Middle frontal gyrus (tissue), 1 donor: ENCODE results near the gene PLSCR1.
"Not testable (repeated sequence)": the region's sequence is repeated elsewhere in the genome, so short reads cannot be mapped to it uniquely, and the experiment has no call there.

ENCODE experiments used
- DNase-seq: peaks from one replicate; pipeline ENCODE4 v3.0.0-alpha.2; 2015; ENCODE audit warnings: low spot score; ENCODE audit errors: extremely low spot score

The PLSCR1 gene

GRCh38 chr3:146550743-146551510 is 6.5 kb upstream of the PLSCR1 start:
- no peak for DNase-seq

DNA sequence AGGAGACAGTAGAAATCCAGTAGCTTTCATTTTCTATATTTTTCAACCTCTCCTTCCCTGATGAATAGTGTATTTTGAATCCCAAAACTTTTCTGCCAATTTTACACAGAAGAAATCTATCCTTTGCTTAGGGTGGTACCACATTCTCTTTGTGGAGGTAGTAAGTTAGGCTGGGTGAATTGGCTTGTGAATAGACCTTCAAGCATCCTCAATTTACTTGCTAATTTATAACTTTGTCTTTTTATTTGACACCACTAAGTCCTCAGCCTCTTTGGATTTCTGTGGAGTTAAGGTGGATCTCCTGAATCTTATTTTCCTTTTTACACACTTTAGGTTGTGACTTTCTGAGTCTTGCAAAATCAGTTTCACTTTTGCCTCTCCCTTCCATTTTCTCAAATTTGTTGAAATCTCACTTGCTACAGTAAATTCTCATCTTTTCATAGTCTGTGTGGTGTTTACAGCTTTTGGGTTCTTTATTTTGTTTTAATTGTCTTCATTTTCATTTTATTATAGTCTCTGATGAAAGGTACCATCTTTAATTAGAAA is 5.7 kb upstream of the PLSCR1 start:
- DNase-seq: no peak

DNA sequence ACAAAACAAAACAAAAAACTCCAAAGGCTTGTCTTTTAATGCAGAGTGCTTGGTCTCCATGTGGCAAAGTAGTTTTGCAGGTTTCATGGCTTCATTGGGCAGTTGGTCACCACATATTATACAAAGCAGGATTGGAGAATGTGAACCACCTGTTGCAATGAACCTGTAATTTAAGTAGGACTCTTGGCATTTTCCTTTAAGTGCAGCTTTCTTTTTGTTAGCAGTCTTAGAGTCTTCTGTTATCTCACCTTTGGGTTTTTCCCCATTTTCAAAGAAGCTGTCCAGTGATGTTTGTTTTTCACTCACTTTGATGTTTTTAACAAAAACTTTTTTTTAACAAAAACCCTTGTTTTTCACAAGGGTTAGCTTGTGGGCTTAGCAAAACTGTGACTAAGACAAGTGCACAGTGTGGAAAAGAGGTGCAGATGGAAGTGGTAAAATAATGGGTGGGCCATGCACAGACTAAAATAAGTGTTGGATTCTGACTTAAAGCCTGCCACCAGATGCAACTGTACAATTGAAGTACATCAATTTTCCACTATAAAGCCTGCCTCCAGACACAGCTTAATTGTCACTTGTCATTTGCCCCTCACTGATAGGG is 2.9 kb upstream of the PLSCR1 start:
- no peak for DNase-seq

- DNase-seq: no peak
Observed at GRCh38 chr3:146546366-146546965, 2.1 kb upstream of the PLSCR1 start.

- DNase-seq: no peak
Observed at GRCh38 chr3:146544929-146545528, 622 bp upstream of the PLSCR1 start.

- DNase-seq: no peak
Observed at GRCh38 chr3:146543461-146544001, 876 bp downstream of the PLSCR1 start.

DNA sequence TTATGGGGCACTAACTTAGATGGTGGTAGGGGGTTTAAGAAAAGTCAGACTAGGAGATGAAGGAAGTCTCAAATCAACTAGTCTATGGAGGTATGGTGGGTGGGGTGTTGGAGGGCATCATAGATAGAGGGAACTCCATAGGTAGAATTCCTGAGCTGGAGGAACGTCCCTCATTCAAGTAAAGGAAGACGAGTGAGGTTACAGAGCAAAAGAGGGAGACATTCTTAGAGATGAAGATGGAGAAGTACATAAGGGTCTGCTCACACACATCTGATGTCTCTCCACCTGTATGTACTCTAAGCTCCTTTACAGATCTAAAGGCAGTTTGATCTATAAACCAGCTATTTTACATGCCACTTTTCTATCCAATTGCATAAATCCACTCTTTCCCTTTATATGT is 1.4 kb downstream of the PLSCR1 start:
- DNase-seq: no peak

GRCh38 chr3:146542179-146542578 is 2.2 kb downstream of the PLSCR1 start:
- no peak for DNase-seq

GRCh38 chr3:146540978-146541377 is 3.4 kb downstream of the PLSCR1 start:
- no peak for DNase-seq

DNA sequence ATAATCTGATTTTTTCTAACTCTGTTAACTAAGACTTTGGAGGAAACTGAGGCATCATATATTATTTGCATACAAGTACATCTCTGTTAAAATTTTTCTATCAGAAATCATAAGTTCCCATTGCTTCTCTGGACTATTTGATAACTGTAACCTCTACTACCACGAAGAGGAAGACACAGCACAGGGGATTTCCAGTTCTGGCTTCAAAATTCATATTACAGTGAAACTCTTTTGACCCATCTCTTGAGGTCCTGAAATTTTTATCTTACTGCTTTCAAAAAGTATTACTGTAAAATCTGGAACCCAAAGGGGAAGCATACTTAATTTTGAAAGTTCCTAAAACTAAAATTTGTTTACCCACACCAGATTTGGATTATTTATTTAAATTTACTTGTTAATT is 4.2 kb downstream of the PLSCR1 start:
- DNase-seq: no peak

DNA sequence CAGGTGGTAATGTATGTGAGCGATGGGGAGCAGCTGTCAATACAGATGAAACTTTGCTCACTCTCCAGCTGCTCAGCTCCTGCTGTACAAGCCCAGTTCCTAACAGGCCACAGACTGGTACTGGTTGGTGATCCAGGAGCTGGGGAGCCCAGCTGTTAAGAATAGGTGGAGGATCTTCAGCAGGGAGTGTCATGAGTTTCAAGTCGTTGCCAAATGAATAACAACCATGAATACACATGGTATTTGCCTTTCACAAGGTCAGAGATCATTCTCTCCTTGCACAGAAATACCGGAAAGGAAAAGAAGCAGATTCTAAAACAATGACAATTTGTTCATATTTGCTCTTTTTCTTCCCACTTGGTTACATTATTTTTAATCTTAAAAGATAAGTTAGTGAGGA is 5.1 kb downstream of the PLSCR1 start:
- no peak for DNase-seq

GRCh38 chr3:146537603-146538002 is 6.8 kb downstream of the PLSCR1 start:
- no peak for DNase-seq

DNA sequence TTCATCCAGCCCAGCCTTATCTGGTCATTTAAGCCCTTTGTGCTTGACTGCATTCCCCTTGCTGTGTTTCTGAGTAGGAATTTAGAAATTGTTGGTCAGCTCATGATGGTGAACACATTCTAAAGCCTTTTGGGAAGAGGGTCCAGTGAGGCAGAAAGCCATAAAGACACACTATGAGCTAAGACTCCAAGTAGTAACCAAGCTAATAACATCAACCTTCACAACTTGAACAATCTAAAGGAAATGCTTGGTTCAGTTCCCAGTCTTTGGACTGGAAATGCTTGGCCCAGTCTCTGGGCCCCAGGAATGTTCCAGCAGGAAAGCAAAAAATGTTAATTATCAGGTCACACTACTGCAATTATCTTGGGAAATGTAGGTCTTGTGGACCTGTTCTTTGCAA is 7.7 kb downstream of the PLSCR1 start:
- DNase-seq: no peak

DNA sequence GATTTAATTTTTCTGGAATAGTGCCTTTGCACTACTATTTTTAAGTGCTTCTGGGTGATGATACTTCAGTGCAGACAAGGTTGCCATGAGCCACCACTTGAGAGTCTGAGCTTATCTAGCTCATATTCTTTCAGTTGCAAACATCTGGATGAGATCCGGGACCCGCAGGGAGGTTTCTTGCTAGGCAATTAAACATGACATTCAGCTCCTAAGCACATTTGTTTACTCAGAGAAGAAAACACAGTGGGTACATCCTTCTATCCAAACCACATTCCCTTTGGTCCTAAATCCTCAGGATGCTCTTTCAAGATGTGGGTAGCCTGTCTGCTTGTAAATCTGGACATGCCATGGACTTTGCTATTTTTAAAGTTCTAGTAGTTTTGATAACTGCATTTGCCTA is 12.0 kb downstream of the PLSCR1 start:
- no peak for DNase-seq

- DNase-seq: no peak
Observed at GRCh38 chr3:146530609-146531008, 13.8 kb downstream of the PLSCR1 start.

GRCh38 chr3:146529021-146529420 is 15.4 kb downstream of the PLSCR1 start:
- DNase-seq: no peak

DNA sequence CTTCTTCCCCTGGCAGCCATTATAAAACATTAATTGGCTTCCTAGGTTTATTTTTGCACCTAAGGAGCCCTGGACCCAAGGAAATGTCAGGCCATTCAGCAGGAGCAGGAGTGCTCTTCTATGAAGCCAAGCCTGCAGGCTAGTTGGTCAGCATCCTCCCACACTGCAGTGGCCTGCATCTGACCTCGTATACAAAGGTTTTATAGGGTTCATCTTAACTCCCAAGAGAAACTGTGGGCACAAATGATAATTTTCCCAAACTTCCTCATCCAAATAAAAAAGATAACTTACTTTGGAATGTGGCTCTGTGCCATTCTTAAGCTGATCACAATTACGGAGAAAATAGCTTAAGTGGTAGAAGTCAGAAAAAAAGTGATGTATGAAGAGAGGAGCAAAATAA is 19.4 kb downstream of the PLSCR1 start:
- DNase-seq: no peak

DNA sequence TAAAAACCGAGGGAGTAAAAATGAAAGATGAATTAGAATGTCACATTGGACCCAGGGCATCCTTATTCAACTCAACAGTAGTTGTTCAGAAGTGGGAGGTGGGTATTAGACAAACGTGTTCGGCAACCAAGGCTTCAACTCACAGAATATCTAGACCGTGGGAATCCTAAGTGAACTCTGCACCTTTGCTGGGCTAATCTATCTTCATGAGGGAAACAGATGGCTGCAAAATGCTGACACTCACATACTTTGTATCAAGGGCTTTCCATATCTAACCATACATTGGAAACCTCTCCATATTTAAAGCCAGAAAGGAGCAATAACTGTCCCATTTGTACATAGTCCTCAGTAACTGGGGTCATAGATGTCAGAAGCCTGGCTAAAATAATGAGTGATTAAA is 20.9 kb downstream of the PLSCR1 start:
- DNase-seq: no peak

- not testable (repeated sequence) for DNase-seq
Observed at GRCh38 chr3:146522174-146523158, 21.9 kb downstream of the PLSCR1 start.

DNA sequence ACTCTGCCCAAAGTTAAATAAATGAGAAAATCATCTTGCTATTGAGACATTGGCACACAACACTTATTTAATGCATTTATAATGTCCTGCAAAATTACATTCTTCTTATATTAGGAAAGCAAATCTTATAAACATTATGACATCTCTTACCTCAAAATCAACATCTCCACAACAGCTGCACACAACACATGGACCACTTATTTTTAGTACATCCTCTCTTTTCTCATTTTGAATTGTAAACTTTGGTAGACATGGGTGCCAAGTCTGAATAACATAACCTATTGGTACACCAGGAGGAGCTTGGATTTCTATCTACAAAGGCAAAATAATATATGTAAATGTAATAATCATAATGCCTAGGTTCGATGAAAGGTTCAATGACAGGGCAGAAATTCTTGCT is 23.0 kb downstream of the PLSCR1 start:
- DNase-seq: no peak

DNA sequence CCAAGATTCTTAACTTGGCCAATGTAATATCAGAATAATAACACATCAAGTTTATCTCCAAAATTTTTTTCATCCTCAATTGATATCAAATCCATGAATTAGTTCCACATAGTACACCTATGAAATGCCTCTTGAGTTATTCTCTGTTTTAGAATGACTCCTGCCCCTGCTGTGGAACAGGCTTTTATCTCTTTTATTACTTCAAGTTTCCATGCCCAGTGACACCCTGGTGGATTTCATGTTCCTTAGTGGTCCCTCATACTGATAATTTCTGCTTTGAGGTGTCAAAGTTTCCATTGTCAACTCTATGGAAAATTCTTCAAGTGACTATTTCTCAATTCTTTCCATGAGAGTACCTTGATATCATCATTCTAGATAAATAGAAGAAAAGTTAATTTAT is 24.6 kb downstream of the PLSCR1 start:
- no peak for DNase-seq
